Activated CD8-positive, alpha-beta memory T cell treated with anti-CD3 and anti-CD28 coated beads, Interleukin-2, amount 50 U/mL, for 1 hour (primary cell): Measurements from ENCODE around the gene DSC3.
"Not testable (repeated sequence)": the region's sequence is repeated elsewhere in the genome, so short reads cannot be mapped to it uniquely, and the experiment has no call there.

Experiments used
- DNase-seq: peaks from one replicate; pipeline ENCODE4 v3.0.0-alpha.2; 2020; ENCODE audit errors: extremely low read depth

Gene DSC3

GRCh38 chr18:31041271-31042083, 1.1 kb downstream of the DSC3 start:
- no peak for DNase-seq

DNA sequence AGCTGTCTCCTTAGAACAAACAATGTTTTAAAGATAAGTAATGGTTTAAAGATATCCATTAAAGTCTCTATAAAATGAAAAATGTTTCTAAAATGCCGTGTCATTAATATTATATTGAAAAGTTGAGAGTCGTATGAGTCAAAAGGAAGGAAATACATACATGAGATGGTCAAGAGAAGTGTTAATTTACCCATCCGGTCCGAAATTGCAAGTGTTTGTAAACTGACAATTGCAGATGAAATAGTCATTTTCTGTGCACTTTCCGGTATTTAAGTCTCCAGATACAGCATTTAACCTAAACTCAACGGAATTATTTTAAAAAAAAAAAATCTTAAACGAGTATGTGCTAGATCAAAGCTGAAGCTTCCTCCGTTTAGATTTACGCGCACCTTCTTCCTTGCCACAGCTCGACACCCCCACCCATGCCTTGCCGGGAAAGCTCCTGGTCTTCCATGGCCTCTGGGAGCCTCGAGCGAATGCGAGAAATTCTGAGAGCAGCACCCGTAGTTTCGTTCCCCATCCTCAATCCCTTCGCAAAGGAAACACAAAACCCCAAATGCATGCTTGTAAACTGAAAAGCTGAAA, 1.8 kb downstream of the DSC3 start:
- DNase-seq, result no peak

DNA sequence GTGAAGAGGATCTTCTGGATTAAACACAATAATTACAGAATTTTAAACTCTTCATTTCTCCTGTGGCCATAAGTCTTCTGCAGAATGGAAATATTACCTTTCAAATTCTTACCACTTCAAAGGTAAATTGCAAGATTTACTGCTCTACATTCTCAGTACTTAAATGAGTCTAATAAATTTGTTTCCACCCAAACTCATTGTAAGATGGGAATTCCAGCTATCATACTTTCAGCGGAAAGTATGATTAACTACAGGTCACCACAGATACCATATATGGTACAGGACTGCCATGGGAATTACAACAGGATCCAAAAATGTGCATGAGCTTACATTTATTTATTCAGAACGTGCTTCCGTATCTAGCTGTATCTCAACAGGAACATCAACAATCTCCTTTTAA, 3.1 kb downstream of the DSC3 start:
- no peak for DNase-seq

GRCh38 chr18:31037686-31038085, 4.9 kb downstream of the DSC3 start:
- not testable (repeated sequence) for DNase-seq

DNA sequence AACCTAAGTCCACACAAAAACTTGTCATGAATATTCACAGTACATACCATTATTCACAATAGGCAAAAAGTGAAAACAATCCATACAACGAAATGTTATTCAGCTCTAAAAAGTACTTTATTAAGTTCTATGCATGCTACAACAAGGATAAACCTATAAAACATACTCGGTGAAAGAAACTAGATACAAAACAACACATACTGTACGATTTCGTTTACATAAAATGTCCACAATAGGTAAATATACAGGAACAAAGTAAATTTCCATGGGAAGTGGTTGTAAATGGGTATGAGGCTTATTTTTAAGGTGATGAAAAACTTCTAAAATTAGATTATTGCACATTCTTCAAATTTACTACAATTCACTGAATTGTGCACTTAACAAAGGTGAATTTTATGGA, 8.0 kb downstream of the DSC3 start:
- no peak for DNase-seq

GRCh38 chr18:31030574-31031278, 11.8 kb downstream of the DSC3 start:
- no peak for DNase-seq

- no peak for DNase-seq
These were observed 26.7 kb downstream of the DSC3 start for GRCh38 chr18:31015715-31016434.

DNA sequence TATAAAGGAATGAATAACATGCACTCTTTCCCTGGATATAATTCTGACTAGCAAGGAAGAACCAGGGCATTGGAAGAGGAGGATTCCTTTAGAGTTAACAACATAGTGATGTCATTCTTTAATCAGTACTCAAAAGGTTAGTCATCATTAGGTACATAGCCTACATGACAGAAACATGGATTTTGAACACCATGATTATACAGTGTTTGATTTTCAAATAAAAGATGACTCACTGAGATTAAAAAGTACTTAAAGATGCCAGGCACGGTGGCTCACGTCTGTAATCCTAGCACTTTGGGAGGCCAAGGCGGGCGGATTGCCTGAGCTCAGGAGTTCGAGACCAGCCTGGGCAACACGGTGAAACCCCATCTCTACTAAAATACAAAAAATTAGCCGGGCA, 31.1 kb downstream of the DSC3 start:
- not testable (repeated sequence) for DNase-seq

DNA sequence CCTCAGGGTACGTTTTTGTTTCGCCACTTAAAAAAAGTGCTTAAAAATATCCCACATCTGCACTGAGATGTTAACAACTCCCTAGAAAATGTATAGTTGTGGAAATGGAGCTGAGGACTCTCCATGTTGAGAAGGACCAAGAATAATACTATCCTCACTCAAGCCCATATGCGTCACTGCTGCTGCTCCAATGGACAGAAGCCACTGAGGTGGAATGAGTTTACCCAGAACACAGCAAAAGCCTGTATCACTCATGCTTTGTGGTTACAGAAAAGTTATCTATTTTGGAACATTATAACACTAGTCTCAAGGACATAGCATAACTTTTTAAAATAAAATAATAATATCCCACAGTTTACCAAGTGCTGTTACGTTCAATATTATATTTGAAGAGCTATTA, 31.9 kb downstream of the DSC3 start:
- DNase-seq, result no peak

DNA sequence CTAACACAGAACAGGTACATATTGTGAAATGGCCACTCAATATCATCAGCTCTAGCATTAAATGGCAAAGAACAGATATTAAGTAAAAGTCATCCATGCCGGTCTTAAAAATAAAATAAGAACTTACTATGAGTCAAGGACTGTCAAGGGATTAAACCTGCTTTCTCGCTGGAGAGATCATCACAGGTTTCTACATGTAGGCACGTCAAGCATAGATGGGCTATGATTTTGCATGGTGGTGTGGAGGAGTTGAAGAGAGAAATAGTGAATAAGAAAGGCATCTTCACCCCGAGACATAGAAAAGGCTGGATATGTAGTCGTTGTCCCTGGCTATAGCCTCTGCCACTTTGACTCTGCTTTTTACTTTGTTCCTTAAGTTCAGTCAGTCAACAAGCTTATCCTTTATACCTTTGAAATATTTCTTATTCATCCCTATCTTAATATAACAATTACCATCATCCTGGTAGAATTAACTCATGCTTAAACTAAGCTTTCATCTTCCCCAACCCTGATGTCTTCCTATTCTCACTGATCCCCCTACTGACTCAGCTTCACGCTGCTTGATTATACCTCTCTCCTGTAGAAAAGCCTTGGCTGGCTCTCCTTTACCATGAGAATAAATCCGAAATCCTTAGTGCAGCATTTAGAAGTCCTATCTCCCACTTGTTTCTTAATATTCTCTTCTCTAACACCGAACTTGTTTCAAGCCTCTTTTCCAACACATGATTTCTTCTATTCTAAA, 42.5 kb downstream of the DSC3 start:
- DNase-seq, result no peak

GRCh38 chr18:30999186-30999585, 43.4 kb downstream of the DSC3 start:
- no peak for DNase-seq

DNA sequence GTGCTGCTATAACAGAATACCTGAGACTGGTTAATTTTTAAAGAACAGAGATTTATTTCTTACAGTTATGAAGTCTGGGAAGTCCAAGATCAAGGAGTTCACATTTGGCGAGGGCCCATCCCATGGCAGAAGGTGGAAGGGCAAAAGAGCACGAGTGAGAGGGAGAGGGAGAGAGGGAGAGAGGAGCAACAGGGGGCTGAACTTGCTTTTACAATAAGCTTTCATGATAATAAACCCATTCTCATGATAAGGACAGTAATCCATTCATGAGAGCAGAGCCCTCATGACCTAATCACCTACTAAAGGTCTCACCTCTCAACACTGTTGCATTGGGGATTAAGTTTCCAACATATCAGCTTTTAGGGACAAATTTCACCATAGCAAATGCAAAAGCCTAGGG, 45.3 kb downstream of the DSC3 start:
- no peak for DNase-seq

DNA sequence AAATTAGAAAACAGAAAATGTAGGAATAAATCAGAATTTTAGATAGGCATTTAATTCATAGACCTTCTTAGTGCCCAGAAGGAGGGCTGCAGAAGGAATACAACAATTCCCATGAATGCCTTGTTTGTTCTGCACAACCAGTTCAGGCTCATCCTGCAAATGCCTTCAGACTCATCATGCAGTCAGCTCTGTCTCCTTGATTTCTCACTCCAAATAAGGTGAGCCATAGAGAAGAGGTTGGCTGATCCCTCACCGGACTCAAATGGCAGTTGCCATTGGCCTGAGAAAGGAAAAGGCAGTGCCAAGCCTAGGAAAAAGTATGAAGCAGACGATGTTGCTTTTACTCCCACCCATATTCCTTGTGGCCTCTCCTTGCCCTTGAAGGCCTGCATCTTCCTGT, 50.3 kb downstream of the DSC3 start:
- no peak for DNase-seq

DNA sequence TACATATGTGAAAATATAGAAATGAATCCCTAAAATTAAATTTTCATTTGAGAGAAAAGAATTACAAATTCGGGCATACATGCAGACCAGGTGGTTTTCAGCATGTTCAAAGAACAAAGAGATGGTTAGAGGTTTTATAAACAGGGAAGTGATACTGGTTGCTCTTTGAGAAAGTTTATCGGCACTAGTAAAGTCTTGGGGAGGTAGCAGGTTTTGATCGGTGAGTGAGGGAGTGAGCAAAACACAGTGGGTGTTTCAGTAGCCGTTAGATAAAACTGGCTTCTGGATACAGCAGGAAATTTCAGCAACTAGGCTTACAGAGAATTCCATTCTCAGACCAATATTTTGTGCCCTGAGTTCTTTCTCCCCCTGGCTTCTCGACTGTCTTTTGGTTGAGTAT, 51.1 kb downstream of the DSC3 start:
- no peak for DNase-seq

- no peak for DNase-seq
These were observed 53.4 kb downstream of the DSC3 start for GRCh38 chr18:30989141-30989540.

- DNase-seq, result no peak
These were observed 54.1 kb downstream of the DSC3 start for GRCh38 chr18:30988440-30988839.

DNA sequence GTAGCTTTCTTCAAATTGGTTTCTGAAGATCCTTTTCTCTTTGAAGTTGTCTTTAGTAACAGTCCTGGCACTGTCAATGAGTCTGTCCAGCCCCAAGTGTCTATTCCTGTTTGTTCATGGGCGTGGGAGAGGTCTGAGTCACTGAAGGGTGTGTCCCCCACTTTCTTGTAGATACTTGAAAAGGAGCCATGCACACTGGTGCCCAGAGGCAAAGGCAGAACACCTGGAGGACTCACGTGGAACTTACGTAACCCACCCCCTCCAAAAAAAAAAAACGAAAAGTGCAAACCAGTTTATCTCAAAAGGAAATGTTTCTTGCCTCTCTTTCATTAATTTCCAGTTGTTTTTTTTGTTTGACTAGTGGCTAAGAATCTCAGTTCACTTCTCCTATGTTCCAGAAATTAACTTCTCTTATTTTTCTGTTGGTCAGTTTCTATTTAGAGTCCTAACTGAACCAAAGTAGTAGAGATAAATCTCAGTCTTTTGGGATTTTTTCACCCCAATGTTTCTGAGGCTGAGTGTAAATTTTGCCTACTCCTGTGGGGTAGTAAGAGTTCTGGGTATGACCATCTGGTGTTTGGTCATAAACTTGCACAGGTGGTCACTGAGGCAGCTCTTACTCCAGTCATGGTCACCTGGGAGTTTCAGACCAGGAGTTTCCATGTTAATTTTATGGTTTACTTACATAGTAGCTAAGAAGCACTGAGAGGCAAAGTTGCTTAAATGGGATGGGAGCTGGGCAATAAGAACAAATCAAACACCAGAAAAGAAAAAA, 54.9 kb downstream of the DSC3 start:
- no peak for DNase-seq

GRCh38 chr18:30985753-30986152, 56.8 kb downstream of the DSC3 start:
- DNase-seq, result no peak

DNA sequence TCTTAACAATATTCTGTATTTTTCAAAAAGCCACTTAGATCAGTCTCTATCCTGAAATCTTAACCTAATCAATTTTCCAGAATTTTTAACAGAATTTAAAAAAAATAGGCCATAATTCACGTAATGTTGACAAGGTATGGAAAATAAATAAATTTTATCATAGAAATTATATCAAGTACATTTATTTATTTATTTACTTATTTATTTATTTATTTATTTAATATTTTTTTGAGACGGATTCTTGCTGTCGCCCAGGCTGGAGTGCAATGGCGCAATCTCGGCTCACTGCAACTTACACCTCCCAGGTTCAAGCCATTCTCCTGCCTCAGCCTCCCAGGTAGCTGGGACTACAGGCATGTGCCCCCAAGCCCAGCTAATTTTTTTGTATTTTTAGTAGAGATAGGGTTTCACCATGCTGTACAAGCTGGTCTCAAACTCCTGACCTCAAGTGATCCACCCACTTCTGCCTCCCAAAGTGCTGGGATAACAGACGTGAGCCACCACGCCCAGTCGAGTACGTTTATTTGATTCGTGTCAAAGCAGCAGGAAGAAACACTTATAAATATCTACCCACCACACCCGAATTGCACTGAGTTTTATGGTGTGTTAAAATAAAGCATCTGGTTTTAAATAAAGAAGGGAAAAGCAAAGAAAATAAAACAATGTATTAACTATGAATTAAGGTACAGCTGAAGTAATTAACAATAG, 60.1 kb downstream of the DSC3 start:
- no peak for DNase-seq

- DNase-seq, result not testable (repeated sequence)
These were observed 64.5 kb downstream of the DSC3 start for GRCh38 chr18:30978091-30978490.
